NCI-H526 treated with DMSO at 0.1 percent for 48 hours (cell line): ENCODE results near the gene SSC5D.
"Not testable (repeated sequence)": the region's sequence is repeated elsewhere in the genome, so short reads cannot be mapped to it uniquely, and the experiment has no call there.

ENCODE experiments used
- DNase-seq: peaks from one replicate; lab custom pipeline; 2025; lab: John Stamatoyannopoulos, UW

SSC5D gene

DNA sequence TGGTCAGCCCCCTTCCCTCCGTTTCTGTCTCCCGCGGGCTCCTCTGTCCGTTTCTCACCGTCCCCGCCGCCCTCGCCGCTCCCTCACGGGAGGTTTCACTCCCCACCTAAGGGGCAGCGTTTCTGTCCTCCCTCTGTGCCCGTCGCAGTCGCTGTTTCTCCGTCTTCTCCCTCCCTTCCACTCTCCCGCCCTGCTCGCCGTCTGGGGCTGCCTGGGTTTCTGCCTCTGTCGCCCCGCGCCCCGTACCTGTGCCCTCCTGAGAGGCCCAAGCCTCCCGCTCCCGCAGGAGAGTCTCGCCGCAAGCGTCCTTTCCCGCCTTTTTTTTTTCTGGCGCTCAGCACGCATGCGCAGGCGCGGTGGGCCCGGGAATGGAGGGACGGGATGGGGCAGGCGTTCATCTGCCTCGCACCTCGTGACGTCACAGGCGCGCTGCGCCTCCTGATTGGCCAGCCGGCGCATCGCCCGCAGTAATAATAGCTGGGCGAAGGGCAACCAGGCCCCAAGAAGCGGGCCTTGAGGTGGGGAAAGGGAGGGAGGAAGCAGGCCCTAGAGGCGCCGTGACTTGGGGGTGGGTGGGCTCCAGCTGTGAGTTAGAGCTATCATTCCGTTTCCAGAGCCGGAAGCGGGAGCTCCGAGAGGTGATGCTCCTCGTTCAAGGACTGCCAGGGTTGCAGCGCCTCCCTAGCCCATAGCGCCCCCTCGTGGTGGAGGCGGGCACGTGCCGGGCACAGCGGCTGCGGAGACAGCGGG, 15.4 kb downstream of the SSC5D start:
- DNase-seq: peak; percentile 93

DNA sequence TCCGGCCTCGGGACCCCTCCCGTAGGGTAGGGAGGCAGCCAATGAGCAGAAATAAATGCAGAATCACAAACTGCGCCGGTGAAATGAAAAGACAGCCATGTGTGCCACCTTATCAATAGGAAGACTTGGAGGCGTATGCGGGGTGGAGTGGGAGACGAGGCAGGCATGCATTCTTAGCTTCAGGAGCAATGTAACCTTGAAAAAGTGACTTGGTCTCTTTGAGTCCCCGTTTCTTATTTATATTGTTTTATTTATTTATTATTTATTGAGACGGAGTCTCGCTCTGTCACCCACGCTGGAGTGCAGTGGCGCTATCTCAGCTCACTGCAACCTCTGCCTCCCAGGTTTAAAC, 16.0 kb downstream of the SSC5D start:
- DNase-seq: no peak

DNA sequence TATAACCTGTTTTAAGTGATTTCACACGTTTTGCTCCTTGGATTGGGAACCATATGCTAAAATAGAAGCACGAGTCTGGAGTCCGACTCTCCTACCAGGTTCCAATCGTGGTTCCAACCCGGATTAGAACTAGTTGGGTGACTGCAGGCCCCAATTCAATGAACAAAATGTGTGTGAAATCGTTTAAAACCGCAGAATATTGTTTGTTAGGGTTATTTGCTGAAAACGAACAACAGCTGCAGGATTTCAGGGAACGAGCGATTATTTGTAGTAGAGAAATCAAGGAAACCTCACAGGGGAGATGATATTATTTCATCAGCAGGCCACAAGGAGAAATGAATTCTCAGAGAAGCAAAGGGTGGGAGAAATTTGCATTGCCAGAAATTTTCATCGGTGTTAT, 16.7 kb downstream of the SSC5D start:
- no peak for DNase-seq

- DNase-seq: no peak
Observed at GRCh38 chr19:55508120-55508519, 19.9 kb downstream of the SSC5D start.

- DNase-seq: peak; percentile 81
Observed at GRCh38 chr19:55516878-55517620, 28.8 kb downstream of the SSC5D start.

GRCh38 chr19:55519451-55520311, 31.4 kb downstream of the SSC5D start:
- DNase-seq: no peak

GRCh38 chr19:55520691-55521292, 32.6 kb downstream of the SSC5D start:
- no peak for DNase-seq

GRCh38 chr19:55525289-55526101, 37.3 kb downstream of the SSC5D start:
- DNase-seq: no peak

GRCh38 chr19:55526216-55527196, 38.3 kb downstream of the SSC5D start:
- DNase-seq: no peak

- DNase-seq: no peak
Observed at GRCh38 chr19:55527197-55528029, 39.2 kb downstream of the SSC5D start.

DNA sequence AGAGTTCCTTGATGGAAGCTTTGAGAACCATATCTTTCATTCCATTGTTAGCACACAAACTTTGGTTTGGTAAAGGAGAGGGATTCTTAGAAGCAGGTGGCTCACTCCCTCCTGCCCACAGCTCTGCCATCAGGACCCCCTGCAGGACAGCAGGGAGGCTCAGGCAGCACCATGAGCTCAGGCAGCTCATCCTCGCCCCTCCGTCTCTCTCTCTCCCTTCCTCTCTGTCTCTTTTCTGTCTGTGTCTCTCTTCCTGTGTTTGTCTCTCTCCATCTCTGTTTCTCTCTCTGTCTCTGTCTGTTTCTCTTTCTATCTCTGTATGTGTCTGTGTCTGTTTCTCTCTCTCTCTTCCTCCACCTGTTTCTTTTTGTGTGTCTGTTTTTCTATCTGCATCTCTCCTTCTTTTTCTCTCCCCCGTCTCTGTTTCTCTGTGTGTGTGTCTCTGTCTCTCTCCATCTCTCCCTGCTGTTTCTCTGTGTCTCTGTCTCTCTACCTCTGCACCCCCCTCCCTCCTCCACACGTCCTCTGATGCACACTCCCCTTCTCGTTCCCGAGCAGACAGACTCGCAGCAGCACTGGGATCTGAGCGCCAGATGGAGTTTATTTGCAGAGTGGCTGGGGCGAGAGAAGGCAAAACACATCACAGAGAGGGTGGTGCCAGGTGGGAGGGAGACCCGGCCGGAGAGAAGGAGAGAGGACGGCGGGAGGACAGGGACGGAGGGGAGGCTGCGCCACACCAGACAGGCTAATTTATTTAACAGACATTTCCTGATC, 40.0 kb downstream of the SSC5D start:
- no peak for DNase-seq

GRCh38 chr19:55529636-55530234, 41.5 kb downstream of the SSC5D start:
- no peak for DNase-seq

DNA sequence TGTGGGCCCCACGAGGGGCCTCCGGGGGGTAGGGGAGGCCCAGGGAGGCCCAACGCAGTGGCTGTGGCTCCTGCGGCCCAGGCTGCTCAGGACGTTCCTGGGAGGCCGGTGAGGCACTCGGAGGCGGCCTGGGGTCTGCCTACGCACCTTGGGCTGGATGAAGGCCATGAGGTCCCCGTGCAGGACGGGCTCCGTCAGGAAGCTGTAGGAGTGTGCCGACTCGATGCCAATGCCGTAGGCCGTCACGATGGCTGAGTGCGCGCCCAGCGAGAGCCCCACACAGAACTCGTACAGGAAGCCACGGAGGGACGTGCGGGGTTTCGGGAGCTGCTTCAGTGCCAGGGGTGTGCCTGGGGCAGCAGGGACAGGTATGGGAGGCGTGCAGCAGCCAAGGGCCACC, 42.8 kb downstream of the SSC5D start:
- no peak for DNase-seq

GRCh38 chr19:55534280-55534679, 46.0 kb downstream of the SSC5D start:
- not testable (repeated sequence) for DNase-seq

DNA sequence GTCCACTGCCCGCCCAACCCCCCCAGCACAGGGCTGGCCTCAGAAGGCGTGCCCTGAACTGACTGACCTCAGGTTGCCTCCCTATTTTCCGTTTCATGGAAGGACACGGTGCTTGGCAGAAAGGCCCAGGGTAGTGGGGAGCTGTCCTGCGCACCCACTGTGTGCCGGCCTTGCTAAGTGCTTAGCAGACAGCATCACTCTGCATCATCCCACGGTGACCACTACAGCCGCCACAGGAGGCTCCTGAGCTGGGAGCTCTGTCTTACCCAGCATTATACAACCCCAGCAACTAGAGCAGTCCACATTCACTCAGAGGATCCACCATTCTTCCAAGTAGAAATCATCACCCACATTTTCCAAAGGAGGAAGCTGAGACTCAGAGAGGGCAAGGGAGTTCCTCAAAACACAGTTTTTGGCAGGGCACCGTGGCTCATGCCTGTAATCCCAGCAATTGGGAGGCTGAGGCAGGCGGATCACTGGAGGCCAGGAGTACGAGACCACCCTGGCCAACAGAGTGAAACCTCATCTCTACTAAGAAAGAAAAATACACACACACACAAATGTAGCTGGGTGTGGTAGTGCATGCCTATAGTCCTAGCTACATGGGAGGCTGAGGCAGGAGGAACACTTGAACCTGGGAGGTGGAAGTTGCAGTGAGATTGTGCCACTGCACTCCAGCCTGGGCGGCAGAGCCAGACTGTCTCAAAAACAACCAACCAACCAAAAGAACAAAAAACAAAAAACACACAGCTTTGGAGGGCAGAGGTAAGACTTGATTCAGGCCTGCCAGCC, 47.1 kb downstream of the SSC5D start:
- DNase-seq: no peak

DNA sequence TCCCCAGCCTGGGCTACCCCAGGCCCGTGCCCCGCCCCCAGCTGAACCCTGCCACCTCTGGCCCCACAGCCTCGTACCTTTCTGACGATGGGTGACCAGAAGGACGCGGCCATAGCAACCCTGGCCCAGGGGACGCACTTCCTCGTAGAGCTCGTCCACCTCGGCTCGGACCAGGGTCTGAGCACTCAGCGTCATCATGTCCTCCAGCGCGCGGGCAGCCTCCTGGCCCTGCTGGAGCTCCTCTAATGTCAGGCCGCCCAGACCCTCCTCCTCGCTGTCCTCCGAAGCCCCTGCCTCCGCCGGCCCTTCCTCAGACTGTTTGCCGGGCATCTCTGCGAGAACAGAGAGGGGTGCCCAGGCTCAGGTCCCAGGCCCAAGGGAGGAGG, 47.7 kb downstream of the SSC5D start:
- DNase-seq: no peak

DNA sequence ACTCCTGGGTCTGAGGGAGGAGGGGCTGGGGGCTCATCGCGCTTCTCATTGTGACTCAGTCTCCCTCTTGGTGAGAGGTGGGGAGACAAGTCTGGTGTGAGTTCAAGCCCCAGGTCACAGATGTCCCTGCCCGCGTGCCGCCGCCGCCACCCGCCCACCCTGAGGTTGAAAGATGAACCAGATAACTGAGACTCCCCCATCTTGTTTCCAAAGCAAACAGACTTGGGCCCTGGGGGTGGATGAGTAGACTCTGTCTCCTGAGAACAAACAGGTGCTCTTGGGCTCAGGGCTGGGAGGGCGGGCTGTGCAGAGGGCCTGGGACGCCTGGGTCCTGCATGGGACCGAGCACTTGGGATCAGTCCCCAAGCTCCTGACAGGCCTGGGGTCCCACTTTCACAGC, 48.1 kb downstream of the SSC5D start:
- no peak for DNase-seq
